Right renal pelvis (tissue), 4 donors: Measurements from ENCODE around the gene HSPG2. TPM values are rescaled to one million over a fixed set of nuclear protein-coding genes. Genes with fewer than 3 reads are reported as not detected.
"Not testable (repeated sequence)": the region's sequence is repeated elsewhere in the genome, so short reads cannot be mapped to it uniquely, and the experiment has no call there.

Experiments
- DNase-seq, 4 donors: peaks; one replicate each; pipeline ENCODE4 v3.0.0-alpha.2; 2013; ENCODE audit warnings: low read depth in 4 of 4, low spot score in 3 of 4, missing footprints in 1 of 4
- polyA plus RNA-seq, 4 donors: library from polyadenylated mRNA; unstranded; fragments of 120-200 nt; gene quantifications; one replicate each; pipeline ENCODE4 v1.2.1, GENCODE V29; 2013; ENCODE audit not compliant: insufficient read length in 4 of 4

The HSPG2 gene
- polyA plus RNA-seq, 4 donors: 147 to 222 (median 176) TPM

DNA sequence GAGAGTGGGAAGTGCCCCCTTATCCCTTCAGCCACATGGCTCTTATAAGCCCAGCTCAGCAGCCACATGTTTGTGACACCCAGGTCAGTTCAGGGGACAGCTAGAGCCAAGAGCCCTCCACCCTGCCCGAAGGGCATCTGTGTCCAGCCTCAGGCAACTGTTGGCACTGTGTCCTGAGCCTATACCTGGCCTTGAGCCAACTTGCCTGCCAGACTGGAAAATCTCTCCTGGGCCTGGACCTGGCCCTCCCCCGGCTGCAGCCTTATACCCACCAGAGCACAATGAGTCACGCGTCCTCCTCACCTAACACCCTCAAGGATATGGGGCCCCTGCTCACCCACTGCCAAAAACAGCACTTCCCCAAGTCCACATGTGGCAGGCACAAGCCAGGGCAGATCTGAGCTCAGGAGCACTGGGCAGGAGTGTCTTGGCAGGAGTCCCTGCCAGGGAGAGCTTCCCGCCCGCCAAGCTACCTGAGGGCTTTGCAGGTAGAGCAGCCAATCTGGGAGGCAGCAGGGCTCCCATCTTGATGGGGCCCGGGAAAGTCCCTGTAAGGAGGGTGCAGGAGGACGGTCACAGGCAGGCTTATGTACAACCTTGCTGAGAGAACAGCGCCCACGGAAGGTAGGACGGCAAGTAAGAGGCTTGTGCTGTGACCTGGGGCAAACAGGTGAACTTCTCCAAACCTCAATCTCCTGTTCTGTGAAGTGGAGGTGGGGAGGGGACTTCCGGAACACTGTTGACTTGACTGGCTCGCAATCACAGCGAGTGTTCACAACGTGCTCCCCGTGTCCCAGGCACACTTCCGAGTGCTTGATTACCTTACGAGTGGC, 19.8 kb upstream of the HSPG2 start:
- no peak for DNase-seq

GRCh38 chr1:21955501-21956281, 18.6 kb upstream of the HSPG2 start:
- DNase-seq: no peak

- no peak for DNase-seq
Observed at GRCh38 chr1:21955058-21955457, 17.9 kb upstream of the HSPG2 start.

GRCh38 chr1:21952786-21953520, 15.8 kb upstream of the HSPG2 start:
- DNase-seq: no peak

GRCh38 chr1:21951226-21951870, 14.2 kb upstream of the HSPG2 start:
- no peak for DNase-seq

GRCh38 chr1:21950734-21951133, 13.6 kb upstream of the HSPG2 start:
- no peak for DNase-seq

DNA sequence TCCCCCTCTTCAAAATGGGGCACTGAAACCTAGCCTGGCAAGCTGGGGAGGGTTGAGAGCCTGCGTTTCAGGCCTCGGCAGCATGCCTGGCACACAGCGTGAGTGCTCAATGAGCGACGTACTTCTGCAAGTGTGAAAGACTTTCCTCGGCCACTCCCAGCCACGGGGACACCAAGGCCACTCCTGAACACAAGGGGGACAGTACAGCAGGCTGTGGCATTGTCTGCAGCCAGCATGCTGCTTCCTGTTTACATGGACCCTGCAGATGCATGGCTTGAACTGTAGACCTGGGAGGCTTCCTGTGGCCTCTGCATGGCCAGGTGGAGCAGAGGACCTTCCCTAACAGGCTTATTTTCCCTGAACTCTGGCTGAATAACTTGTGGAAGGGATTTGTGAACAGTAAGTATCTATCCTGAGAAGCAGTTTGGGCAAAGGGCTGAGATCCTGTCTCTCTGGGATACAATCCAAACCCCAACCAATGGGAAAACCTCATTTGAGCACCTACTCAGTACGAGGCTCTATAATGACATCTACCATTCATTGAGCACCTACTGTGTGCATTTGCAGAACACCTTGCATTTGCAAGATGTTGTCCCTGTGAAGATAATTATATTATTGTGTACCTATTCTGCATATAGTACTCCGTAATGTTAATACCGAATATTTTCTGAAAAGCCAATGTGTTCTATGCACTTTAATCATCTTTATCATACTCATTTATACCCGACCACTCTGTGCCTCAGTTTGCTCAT, 9.9 kb upstream of the HSPG2 start:
- DNase-seq: no peak

- DNase-seq: no peak
Observed at GRCh38 chr1:21944733-21945073, 7.6 kb upstream of the HSPG2 start.

DNA sequence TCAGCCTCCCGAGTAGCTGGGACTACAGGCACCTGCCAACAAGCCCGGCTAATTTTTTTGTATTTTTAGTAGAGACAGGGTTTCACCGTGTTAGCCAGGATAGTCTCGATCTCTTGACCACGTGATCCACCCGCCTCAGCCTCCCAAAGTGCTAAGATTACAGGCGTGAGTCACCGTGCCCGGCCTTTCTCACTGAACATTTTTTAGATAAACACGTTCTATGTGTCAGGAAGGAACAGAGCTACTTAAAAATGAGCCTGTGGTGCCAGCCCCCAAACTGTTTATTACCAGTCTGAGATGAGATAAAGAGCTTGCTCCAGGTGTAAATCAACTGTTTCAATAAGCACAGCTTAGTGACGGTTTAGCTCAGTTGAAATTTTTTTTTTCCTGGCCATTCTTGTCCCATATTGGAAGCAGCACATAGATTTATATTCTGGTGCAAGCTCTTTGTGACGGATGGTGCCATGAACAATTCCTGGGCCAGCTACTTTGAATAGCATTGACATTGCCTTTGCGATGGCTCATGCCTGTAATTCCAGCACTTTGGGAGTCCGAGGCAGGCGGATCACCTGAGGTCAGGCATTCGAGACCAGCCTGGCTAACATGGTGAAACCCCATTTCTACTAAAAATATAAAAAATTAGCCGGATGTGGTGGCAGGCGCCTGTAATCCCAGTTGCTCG, 6.0 kb upstream of the HSPG2 start:
- DNase-seq: not testable (repeated sequence)

GRCh38 chr1:21942464-21942863, 5.4 kb upstream of the HSPG2 start:
- no peak for DNase-seq

DNA sequence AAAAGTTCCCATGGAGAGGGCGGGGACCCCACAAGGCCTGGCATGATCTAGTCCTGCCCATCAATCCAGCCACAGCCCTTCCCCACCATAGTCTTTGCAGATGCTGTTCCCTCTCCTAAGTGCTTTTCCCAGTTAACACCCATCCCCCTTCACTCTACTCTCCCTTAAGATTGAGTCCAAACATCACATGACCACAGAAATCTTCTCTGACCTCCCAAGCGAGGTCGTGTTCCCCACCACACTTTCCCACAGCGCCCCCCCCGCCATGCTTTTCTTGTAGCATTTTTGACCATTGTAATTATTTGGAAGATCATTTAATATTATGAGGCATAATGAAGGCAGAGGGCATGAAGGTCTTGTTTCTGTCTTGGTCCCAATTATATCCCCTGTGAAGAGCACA, 4.3 kb upstream of the HSPG2 start:
- no peak for DNase-seq

DNA sequence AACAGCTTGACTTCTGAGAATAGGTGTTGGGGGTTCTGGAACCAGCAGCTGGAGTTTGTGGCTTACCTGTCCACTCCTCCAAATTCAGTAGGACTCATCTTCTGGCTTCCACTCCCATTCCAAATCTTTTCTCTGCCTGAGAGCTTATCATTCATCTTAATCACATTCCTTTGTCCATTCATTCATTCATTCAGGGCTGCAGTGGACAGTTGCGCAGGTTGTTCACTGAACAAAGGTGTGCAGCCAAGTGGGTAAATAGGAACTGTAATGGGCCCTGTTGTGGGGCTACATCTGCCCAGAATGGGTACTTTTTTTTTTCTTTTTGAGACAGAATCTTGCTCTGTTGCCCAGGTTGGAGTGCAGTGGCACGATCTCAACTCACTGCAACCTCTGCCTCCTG, 3.4 kb upstream of the HSPG2 start:
- DNase-seq: no peak

DNA sequence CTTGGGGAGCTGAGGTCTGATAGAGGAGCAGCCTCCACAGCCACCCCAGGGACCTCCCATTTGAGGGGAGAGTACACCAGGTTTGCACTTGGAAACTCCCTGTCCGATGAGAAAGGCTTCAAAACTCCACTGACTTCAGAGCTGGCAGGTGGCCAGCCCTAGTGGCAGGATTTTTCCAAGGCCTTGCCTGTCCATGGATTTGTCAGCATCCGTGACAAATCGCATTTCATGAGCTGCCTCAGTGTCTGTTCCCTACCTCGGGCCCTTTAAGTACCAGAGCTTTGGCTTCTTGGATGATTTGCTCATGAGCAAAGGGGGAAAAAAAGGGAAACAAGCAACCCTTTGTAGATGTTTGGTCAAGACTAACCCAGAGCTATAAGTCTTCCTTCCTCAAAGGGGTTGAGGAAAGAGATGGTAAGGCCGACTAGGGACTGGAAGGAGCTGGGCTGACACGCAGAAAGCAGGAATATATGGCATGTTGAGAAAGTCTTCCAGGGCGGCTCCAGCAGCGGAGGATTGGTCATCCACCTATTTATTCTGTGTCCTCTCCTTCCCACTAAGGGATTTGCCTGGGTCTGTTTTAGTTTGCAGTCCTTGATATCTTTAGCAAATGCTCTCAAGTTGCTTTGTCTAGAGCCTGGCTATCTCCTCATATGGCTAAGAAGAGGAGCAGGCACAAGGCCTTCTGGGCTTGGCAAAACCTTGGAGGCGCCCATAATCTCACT, 2.7 kb upstream of the HSPG2 start:
- DNase-seq: peak in 3 of 4 donors; percentile 58 to 70 (median 62)

DNA sequence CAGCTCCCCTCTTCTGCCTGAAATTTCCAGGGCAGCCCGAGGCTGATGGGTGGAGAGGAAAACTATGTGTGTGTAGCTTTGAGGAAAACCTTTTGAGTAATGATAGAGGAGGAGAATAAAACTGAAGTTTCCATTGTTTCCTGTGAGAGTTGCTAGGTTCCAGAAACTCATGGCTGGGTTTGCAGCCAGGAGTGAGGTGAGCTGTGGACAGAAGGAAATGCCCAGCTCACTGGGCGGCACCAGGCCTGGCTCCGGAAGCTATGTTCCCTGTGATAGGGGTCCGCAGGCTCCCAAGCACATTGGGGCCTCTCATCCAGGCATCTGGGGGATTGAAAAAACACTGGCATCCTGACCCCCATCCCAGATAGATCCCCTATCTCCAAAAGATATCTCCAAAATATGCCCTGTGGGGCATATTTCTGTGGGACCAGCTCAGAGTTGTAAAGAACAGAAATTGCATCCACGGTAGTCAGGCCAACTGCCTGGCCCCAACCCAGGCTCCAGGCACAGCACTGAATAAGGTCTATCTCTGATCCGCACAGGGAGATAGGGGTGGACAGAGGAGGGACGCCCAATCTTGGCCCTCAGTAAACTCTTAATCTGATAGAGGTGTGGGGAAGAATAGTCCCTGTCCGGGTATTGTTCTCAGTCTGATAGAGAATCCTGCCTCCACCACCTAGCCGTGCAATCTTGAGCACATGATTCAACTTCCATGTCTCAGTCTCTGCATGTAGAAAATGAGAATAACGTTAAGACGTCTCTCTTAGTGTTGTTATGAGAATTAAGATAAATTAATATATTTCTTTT, 1.8 kb upstream of the HSPG2 start:
- no peak for DNase-seq

DNA sequence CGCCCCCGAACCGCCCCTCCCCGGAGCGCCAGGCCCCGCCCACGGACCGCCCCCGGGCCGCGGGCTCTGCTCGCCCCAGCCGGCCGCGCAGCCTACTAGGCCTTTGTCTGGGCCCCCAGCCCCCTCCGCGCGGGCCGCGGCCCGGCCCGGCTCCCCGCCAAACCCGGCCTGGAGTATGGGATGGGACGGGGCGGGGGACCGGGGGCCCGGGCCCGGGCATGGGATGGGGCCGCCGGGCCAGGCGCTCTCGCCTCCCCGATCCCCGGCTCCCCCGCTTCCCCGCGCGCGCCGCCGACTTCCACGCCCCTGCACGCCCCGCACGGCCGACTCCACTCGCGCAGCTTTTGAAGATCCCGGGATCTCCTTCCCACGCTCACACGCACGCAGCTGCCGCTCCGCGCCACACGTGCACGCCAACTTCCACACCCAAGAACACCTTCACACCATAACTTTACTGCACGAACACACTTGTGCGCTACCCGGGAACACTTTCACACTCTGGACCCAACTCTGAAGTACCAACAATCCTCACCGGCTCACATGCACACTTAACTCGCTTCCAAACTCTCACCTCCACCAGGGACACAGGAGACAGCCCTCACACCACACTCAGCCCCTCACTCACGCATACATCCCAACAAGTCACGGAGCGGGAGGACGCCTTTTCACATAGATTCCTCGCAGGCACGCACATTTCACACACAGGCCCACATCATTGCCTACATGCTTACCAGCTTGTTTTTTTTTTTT, 437 bp upstream of the HSPG2 start:
- DNase-seq: peak in 2 of 4 donors; percentile 70 to 83

GRCh38 chr1:21936366-21937031, 611 bp downstream of the HSPG2 start:
- DNase-seq: no peak

- DNase-seq: no peak
Observed at GRCh38 chr1:21935891-21936365, 1.2 kb downstream of the HSPG2 start.
